Large intestine (tissue), 3 donors: ENCODE data around the gene CDC42BPB. TPM values are rescaled to one million over a fixed set of nuclear protein-coding genes. Genes with fewer than 3 reads are reported as not detected.

Source experiments
- DNase-seq, 2 donors: peaks; one replicate each; pipeline versions ENCODE4 v3.0.0 to v3.0.0-alpha.2; 2013
- H3K27ac ChIP-seq: one replicate; pipeline ENCODE4 v1.5.1; 2013; ENCODE audit warnings: low read length
- H3K27me3 ChIP-seq: 2 replicates; pipeline ENCODE4 v1.6.1; 2013; ENCODE audit warnings: low read length; ENCODE audit not compliant: control insufficient read depth, insufficient read depth
- H3K36me3 ChIP-seq: 2 replicates; pipeline ENCODE4 v1.6.1; 2013; ENCODE audit warnings: low read length; ENCODE audit not compliant: control insufficient read depth, insufficient read depth
- H3K4me1 ChIP-seq: one replicate; pipeline ENCODE4 v1.6.1; 2013; ENCODE audit warnings: low read length; ENCODE audit not compliant: control insufficient read depth, insufficient read depth
- H3K4me3 ChIP-seq: one replicate; pipeline ENCODE4 v1.5.1; 2013; ENCODE audit warnings: low read length
- H3K9me3 ChIP-seq: one replicate; pipeline ENCODE4 v1.6.1; 2013; ENCODE audit warnings: mild to moderate bottlenecking, low read depth, low read length, moderate library complexity; ENCODE audit not compliant: control insufficient read depth
- WGBS: methylation state at CpG from one replicate; pipeline ENCODE4 v1.1.5; 2013; ENCODE audit warnings: low lambda C conversion rate; ENCODE audit not compliant: insufficient coverage; 5-methylcytosine and 5-hydroxymethylcytosine counted together
- polyA plus RNA-seq: library from polyadenylated mRNA; unstranded; fragments of 120-200 nt; gene quantifications from one replicate; pipeline ENCODE4 v1.2.1, GENCODE V29; 2013

The CDC42BPB gene
- polyA plus RNA-seq, 1 donor: 72.5 TPM

DNA sequence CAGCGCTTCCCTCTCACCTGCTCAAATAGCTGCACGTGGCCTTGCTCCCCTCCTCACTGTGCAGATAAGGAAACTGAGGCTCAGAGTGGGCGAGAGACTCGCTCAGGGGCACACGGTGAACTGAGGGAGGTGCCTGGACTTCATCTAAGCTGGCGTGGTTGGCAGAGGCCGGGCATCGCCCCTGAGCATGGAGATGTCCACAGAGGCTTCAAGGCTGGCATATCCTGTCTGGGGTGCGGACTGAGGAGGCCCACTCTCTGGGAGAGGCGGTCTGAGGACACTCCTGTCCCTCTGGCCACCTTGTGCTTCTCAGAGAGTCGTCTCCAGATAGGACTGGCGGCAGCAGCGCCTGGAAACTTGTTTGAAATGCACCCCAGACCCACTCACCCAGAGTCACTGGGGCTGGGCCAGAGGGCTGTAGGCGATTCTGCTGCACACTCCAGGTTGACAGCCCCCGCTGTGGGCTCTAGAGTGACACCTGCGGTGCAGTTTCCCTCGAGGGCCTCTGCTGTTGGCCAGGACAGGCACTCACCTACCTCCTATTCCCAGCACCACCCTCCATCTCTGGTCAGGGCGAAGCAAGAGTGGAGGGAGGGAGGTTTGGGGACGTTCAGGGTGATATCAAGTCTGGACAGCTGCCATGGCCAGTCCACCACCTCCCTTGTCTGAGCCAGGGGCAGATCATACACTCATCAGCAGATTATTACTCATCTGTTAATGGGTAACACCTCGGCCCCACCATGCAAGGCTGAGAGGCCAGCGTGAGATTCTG lies 15.4 kb upstream of the CDC42BPB start:
- no CpG with 5 or more reads among the region's 21 CpGs for WGBS
- Histone ChIP-seq H3K9me3 (peaks cover 4% of the 10 kb centered on the region), H3K4me1 (peaks cover 40% of the 10 kb centered on the region)

DNA sequence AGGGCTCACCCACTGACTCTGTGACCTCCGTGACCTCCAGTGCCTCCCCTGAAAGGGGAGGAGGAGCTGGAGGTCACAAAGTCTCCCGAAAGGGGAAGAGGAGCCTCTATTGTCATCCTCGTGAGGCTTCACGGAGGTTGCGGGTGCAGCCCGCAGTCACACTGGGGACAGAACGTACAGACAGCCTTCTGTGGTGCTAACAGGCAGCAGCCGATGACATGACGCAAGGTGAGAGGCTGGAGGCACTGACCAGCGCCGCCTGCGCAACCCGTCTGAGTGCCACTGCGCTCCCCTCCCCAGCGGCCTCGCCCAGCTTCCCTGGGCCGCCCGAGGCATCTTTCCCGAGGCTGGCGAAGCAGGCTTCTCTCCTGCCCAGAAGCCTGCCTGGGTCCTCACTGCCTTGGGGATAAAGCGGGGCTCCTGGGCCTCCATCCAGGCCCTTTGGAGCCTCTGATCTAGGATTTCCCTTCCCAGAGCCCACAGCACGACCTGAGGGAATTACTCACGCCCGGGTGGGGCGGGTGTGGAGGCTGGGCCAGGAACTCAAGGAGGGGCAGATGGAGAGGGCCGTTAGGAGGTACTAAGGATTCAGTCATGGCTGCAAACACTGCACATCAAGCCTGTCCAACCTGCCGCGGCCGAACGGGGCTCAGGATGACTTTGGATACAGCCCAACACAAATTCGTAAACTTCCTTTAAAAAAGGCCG lies 14.3 kb upstream of the CDC42BPB start:
- no peaks in the 10 kb centered on the region for H3K36me3 ChIP-seq
- H3K27me3 ChIP-seq: no peaks in the 10 kb centered on the region
- no peak overlapping the region for H3K4me3 ChIP-seq
- H3K9me3 ChIP-seq: no peaks in the 10 kb centered on the region
- peaks cover 46% of the 10 kb centered on the region for H3K4me1 ChIP-seq
- H3K27ac ChIP-seq: no peak overlapping the region
- WGBS: no CpG with 5 or more reads among the region's 32 CpGs
- no peak for DNase-seq

More for the DNA sequence above, 15.4 kb upstream of the CDC42BPB start:
- no peak overlapping the region for H3K27ac ChIP-seq
- H3K27me3 ChIP-seq: no peaks in the 10 kb centered on the region
- H3K36me3 ChIP-seq: no peaks in the 10 kb centered on the region
- H3K4me3 ChIP-seq: no peak overlapping the region
- peak in 1 of 2 donors; percentile 66 for DNase-seq

DNA sequence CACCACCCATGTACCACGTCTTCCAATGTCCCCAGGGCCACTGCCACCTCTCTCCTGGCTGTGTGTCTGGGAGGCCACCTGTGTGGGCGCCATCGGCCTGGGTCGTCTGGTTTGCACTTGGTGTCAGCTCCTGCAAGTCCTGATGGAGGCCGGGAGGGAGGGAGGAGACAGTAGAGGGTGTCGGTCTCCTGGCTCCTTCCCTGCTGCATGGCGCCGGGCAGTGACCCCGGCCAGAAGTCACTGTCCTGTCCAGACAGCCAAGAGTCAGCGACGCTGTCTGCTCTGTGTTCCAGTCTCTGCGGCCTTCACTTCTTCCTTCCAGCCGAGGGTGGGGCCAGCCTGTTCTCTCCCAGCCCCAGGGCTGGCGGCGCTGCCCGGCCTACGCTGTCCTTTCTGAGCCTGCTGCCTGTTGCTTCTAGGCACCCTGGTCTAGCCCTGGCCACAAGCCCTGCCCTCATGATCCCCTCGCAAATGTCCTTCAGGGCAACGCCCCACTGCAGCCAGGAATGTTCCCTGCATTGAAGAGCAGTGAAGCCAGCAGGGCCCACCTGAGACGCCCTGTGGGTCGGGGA lies 13.7 kb upstream of the CDC42BPB start:
- DNase-seq: no peak
- no peaks in the 10 kb centered on the region for H3K27me3 ChIP-seq
- no peak overlapping the region for H3K27ac ChIP-seq
- WGBS: no CpG with 5 or more reads among the region's 21 CpGs
- peaks cover 46% of the 10 kb centered on the region for H3K4me1 ChIP-seq
- no peaks in the 10 kb centered on the region for H3K36me3 ChIP-seq
- no peaks in the 10 kb centered on the region for H3K9me3 ChIP-seq
- no peak overlapping the region for H3K4me3 ChIP-seq

DNA sequence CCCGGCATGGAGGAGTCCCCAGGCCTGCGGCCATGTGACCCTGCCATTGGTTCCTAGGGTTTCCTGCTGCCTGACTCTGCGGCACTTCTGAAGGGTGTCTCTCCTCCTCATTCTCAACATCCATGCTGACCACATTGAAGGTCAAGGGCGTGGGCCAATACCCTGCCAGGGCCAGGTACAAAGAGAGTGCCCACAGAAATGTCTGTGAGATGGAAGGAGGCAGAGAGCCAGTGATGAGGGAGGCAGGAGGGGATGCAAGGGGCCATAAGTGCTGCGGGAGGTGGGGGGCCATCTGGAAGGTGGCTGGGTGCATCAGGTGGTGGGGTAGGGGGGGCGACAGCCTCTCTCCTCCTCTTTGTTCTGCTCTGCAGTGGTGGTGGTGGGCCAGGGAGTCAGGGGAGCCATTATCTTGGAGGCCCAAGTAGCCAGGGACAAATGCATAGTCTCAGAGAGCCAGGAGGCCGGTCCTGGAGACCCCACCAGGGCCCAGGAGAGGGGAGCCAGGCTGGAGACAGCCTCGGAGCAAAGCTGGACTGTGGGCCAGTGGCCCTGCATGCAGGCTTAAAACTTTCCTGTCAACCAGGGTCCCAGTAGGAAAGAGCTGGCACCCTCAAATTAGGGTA lies 13.0 kb upstream of the CDC42BPB start:
- H3K27ac ChIP-seq: no peak overlapping the region
- no peaks in the 10 kb centered on the region for H3K9me3 ChIP-seq
- no CpG with 5 or more reads among the region's 8 CpGs for WGBS
- no peaks in the 10 kb centered on the region for H3K27me3 ChIP-seq
- DNase-seq: no peak
- H3K4me1 ChIP-seq: peaks cover 46% of the 10 kb centered on the region
- H3K4me3 ChIP-seq: no peak overlapping the region
- no peaks in the 10 kb centered on the region for H3K36me3 ChIP-seq

DNA sequence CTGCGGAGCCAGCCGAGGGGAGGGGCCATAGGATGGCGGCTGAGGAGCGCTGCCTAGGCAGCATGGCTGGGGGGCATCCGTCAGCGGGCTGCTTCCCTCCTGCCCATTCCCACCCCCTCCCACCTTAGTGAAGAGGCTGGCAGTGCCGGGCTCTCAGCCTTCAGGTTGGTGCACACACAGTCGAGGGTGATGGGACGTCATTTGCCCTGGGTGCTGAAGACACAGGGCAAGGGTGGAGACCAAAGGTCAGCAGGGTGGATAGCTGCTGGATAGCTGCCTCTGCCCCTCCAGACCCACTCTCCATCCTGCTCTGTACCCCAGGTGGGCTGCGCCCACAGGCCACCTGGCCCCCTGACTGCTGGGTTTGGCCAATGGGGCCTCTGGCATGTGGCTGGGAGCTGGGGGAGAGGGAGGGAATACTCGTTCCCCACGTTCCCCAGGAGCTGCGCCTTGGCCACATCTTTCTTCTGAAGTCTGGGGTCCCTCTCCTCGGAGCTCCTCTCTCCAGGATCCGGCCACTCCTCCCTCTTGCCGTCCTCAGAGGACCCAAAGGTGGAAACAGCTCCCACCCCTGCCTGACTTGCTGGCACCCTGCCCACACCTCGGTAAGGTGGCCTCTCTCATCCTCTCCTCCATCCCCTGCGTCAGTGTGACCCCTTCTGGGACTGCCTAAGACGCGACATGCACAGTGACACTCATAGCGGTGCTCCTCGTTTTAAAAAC lies 11.2 kb upstream of the CDC42BPB start:
- Histone ChIP-seq H3K36me3 (no peaks in the 10 kb centered on the region), H3K9me3 (no peaks in the 10 kb centered on the region), H3K27ac (no peak overlapping the region), H3K4me1 (peaks cover 29% of the 10 kb centered on the region), H3K4me3 (no peak overlapping the region), H3K27me3 (no peaks in the 10 kb centered on the region)
- no CpG with 5 or more reads among the region's 22 CpGs for WGBS
- DNase-seq: no peak

DNA sequence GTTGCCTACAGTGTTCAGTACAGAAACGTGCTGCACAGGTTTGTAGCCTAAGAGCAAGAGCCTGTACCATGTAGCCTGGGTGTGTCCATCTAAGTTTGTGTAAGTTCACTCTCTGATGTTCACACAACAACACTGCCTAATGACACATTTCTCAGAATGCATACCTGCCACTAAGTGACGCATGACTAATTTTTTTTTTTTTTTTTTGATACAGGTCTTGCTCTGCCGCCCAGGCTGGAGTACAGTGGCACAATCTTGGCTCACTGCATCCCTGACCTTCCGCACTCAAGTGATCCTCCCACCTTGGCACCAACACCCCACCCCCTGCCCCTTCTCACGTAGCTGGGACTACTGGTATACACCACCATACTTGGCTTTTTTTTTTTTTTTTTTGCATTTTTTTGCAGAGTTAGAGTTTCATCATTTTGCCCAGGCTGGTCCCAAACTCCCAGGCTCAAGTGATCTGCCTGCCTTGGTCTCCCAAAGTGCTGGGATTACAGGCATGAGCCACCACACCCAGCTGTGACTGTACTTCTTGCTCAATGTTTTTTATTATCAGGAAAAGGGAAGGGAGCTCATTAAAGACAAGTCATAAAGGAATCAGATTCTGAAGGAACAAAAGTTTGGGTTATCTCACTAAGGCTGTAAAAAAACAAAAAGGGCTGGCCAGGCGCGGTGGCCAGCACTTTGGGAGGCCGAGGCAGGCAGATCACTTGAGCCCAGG lies 10.0 kb upstream of the CDC42BPB start:
- H3K27ac ChIP-seq: peak overlapping the region; percentile 62
- H3K36me3 ChIP-seq: no peaks in the 10 kb centered on the region
- peaks cover 18% of the 10 kb centered on the region for H3K4me1 ChIP-seq
- no peak overlapping the region for H3K4me3 ChIP-seq
- WGBS: 0% methylated on average over 1 of the region's 8 CpGs
- H3K27me3 ChIP-seq: no peaks in the 10 kb centered on the region
- DNase-seq: peak; percentile 57 to 79
- H3K9me3 ChIP-seq: no peaks in the 10 kb centered on the region

DNA sequence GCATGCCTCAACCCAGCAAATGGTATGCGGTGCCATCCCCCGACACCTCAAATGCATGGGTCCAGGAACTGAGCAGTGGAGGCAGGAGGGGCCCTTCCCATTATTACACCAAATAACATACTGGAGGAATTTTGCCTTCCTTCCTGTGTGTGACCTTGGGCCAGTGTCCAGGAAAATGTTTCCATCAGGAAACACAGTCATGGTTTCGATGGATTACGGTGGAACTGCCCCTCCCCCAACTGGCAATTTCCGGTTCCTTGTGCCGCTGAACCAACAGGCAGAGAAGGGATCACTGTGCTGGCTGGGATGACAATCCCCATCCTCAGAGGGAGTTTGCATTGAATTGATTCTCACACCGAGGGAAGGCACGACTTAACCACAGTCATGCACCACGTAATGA lies 9.1 kb upstream of the CDC42BPB start:
- H3K4me1 ChIP-seq: peaks cover 18% of the 10 kb centered on the region
- no peak for DNase-seq
- no peak overlapping the region for H3K4me3 ChIP-seq
- no CpG with 5 or more reads among the region's 9 CpGs for WGBS
- H3K9me3 ChIP-seq: no peaks in the 10 kb centered on the region
- H3K27ac ChIP-seq: no peak overlapping the region
- no peaks in the 10 kb centered on the region for H3K27me3 ChIP-seq
- H3K36me3 ChIP-seq: no peaks in the 10 kb centered on the region

DNA sequence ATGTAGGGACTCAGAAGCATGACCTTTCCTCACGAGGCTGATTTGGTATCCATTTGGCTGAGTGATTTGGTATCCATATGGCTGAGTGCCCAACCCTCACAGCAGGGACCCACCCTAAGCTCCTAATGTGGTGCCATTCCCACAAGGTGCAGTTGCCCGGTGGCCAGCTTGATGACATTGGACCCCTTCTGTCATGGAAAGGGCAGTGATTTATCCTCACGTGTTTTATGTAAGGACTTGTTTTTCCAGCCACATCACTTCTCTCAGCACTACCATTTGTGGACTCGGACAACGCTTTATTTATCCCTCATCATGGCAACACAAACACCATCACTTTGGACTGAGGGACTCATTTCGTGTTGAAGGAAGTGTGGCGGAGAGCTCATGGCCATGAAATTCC lies 8.5 kb upstream of the CDC42BPB start:
- no peaks in the 10 kb centered on the region for H3K36me3 ChIP-seq
- no peaks in the 10 kb centered on the region for H3K27me3 ChIP-seq
- no peaks in the 10 kb centered on the region for H3K9me3 ChIP-seq
- no CpG with 5 or more reads among the region's 7 CpGs for WGBS
- H3K27ac ChIP-seq: no peak overlapping the region
- peaks cover 18% of the 10 kb centered on the region for H3K4me1 ChIP-seq
- no peak overlapping the region for H3K4me3 ChIP-seq
- no peak for DNase-seq

DNA sequence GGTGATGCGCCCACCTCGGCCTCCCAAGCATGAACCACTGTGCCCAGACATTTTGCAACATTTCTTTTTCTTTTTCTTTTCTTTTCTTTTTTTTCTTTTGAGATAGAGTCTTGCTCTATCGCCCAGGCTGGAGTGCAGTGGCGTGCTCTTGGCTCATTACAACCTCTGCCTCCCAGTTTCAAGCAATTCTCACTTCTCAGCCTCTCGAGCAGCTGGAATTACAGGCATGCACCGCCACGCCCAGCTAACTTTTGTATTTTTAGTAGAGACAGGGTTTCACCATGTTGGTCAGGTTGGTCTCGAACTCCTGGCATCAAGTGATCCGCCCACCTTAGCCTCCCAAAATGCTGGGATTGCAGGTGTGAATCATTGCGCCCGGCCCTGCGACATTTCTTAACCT lies 7.6 kb upstream of the CDC42BPB start:
- Histone ChIP-seq H3K4me3 (no peak overlapping the region), H3K36me3 (no peaks in the 10 kb centered on the region), H3K27me3 (no peaks in the 10 kb centered on the region), H3K4me1 (peaks cover 18% of the 10 kb centered on the region), H3K27ac (no peak overlapping the region), H3K9me3 (no peaks in the 10 kb centered on the region)
- DNase-seq: no peak
- WGBS: 95% methylated on average over 4 of the region's 12 CpGs
